ENCODE results near the gene ENOX2.

GRCh38 chrX:130885996-130886395 is 17.0 kb downstream of the ENOX2 start:
- no peak for TF ChIP-seq CTCF (IDR thresholded peaks at IDR 0.05)
- no peak for TF ChIP-seq POLR2A (IDR thresholded peaks at IDR 0.05)

Data from testis (tissue), 2 donors.